Adrenal gland (tissue), 5 donors: Measurements from ENCODE around the gene RAC3.

ENCODE experiments used
- POLR2A ChIP-seq, 2 donors: fragments of 450-650 bp; IDR thresholded peaks; one replicate each; pipeline ENCODE4 v1.6.1; 2017; ENCODE audit warnings: antibody characterized with exemption in 2 of 2, mild to moderate bottlenecking in 2 of 2, moderate library complexity in 1 of 2
- TF ChIP-seq, protein P1 (sequence below), 6 experiments: fragments of 450-650 bp in 4 of 6; fragments of 200-600 bp in 2 of 6; sonication (generic) in 1 of 6; IDR thresholded peaks; 1 replicate in 5 of 6; 2 replicates in 1 of 6; pipeline versions ENCODE4 v1.5.1 to v1.8.0; 2016 to 2021; ENCODE audit warnings: antibody characterized with exemption in 6 of 6, mild to moderate bottlenecking in 2 of 6, moderate library complexity in 1 of 6
- donor health status: DM: no; HTN: no; CAD: no.

- TF ChIP-seq POLR2A (IDR thresholded peaks at IDR 0.05), result no peak
- TF ChIP-seq, protein P1, sequence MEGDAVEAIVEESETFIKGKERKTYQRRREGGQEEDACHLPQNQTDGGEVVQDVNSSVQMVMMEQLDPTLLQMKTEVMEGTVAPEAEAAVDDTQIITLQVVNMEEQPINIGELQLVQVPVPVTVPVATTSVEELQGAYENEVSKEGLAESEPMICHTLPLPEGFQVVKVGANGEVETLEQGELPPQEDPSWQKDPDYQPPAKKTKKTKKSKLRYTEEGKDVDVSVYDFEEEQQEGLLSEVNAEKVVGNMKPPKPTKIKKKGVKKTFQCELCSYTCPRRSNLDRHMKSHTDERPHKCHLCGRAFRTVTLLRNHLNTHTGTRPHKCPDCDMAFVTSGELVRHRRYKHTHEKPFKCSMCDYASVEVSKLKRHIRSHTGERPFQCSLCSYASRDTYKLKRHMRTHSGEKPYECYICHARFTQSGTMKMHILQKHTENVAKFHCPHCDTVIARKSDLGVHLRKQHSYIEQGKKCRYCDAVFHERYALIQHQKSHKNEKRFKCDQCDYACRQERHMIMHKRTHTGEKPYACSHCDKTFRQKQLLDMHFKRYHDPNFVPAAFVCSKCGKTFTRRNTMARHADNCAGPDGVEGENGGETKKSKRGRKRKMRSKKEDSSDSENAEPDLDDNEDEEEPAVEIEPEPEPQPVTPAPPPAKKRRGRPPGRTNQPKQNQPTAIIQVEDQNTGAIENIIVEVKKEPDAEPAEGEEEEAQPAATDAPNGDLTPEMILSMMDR (IDR thresholded peaks at IDR 0.05), result no peak
Observed at GRCh38 chr17:82035956-82036633, 4.6 kb downstream of the RAC3 start.
